Neuronal stem cell (in vitro differentiated cells): ENCODE data around the gene MRC2.
A peak's percentile ranks its signal among the peaks of the same experiment; 100 is the strongest.

Source experiments
- DNase-seq: peaks from one replicate; pipeline ENCODE4 v3.0.0-alpha.2; 2013; ENCODE audit warnings: low spot score
- H2AFZ ChIP-seq: one replicate; pipeline ENCODE4 v1.6.1; 2013; ENCODE audit warnings: mild to moderate bottlenecking, low read length, inconsistent platforms
- H2AK5ac ChIP-seq: 2 replicates; pipeline ENCODE4 v1.6.1; 2013; ENCODE audit warnings: low read depth, mild to moderate bottlenecking, inconsistent platforms, low read length, moderate library complexity, mixed read lengths
- H2BK120ac ChIP-seq: 2 replicates; pipeline ENCODE4 v1.6.1; 2013; ENCODE audit warnings: low read depth, mild to moderate bottlenecking, inconsistent platforms, low read length, moderate library complexity, mixed read lengths
- H2BK12ac ChIP-seq: one replicate; pipeline ENCODE4 v1.6.1; 2013; ENCODE audit warnings: low read length, inconsistent platforms
- H2BK15ac ChIP-seq: 2 replicates; pipeline ENCODE4 v1.6.1; 2013; ENCODE audit warnings: mild to moderate bottlenecking, low read length, inconsistent platforms, mixed read lengths
- H2BK5ac ChIP-seq: one replicate; pipeline ENCODE4 v1.6.1; 2013; ENCODE audit warnings: inconsistent platforms, mild to moderate bottlenecking, low read length, moderate library complexity
- H3K14ac ChIP-seq: one replicate; pipeline ENCODE4 v1.6.1; 2013; ENCODE audit warnings: low read length, inconsistent platforms
- H3K18ac ChIP-seq: 2 replicates; pipeline ENCODE4 v1.6.1; 2013; ENCODE audit warnings: low read length, inconsistent platforms
- H3K23ac ChIP-seq: 2 replicates; pipeline ENCODE4 v1.6.1; 2013; ENCODE audit warnings: low read depth, mild to moderate bottlenecking, mixed read lengths, low read length, inconsistent platforms; ENCODE audit not compliant: poor library complexity
- H3K27ac ChIP-seq: replicated peaks from 3 replicates; pipeline ENCODE4 v1.5.1; 2013; ENCODE audit warnings: low read length, inconsistent platforms
- H3K27me3 ChIP-seq, 3 experiments: 2 replicates each; pipeline ENCODE4 v1.6.1; 2013; ENCODE audit warnings: low read length in 3 of 3, mild to moderate bottlenecking in 2 of 3, inconsistent platforms in 1 of 3, low read depth in 1 of 3, mixed read lengths in 1 of 3, moderate library complexity in 1 of 3; ENCODE audit not compliant: control insufficient read depth in 3 of 3, insufficient read depth in 3 of 3
- H3K36me3 ChIP-seq, 2 donors: replicated peaks in 1 of 2; 2 replicates each; pipeline ENCODE4 v1.6.1; 2013; ENCODE audit warnings: low read length in 2 of 2; ENCODE audit not compliant: control insufficient read depth in 2 of 2, insufficient read depth in 2 of 2
- H3K4ac ChIP-seq: 2 replicates; pipeline ENCODE4 v1.6.1; 2013; ENCODE audit warnings: inconsistent platforms, mild to moderate bottlenecking, low read length, moderate library complexity
- H3K4me1 ChIP-seq, 2 donors: 1 replicate in 1 of 2; 2 replicates in 1 of 2; pipeline ENCODE4 v1.6.1; 2013; ENCODE audit warnings: low read length in 2 of 2, low read depth in 1 of 2; ENCODE audit not compliant: control insufficient read depth in 2 of 2, insufficient read depth in 1 of 2
- H3K4me2 ChIP-seq: one replicate; pipeline ENCODE4 v1.6.1; 2013; ENCODE audit warnings: mild to moderate bottlenecking, low read length, inconsistent platforms; ENCODE audit not compliant: insufficient read depth, poor library complexity, severe bottlenecking
- H3K4me3 ChIP-seq, 2 donors: 2 replicates each; pipeline ENCODE4 v1.5.1; 2013; ENCODE audit warnings: low read length in 2 of 2, mild to moderate bottlenecking in 2 of 2, inconsistent platforms in 1 of 2, moderate library complexity in 1 of 2
- H3K79me1 ChIP-seq: one replicate; pipeline ENCODE4 v1.6.1; 2013; ENCODE audit warnings: low read depth, mild to moderate bottlenecking, inconsistent platforms, low read length, moderate library complexity
- H3K9ac ChIP-seq: one replicate; pipeline ENCODE4 v1.6.1; 2013; ENCODE audit warnings: mild to moderate bottlenecking, low read depth, low read length, inconsistent platforms; ENCODE audit not compliant: poor library complexity
- H3K9me3 ChIP-seq, 2 donors: replicated peaks in 1 of 2; 2 replicates each; pipeline versions ENCODE3 to v1.6.1; 2013; ENCODE audit warnings: low read length in 2 of 2, mild to moderate bottlenecking in 2 of 2, inconsistent platforms in 1 of 2, low read depth in 1 of 2, mixed read lengths in 1 of 2, moderate library complexity in 1 of 2; ENCODE audit not compliant: control insufficient read depth in 2 of 2, insufficient read depth in 1 of 2
- H4K8ac ChIP-seq: one replicate; pipeline ENCODE4 v1.6.1; 2013; ENCODE audit warnings: low read depth, mild to moderate bottlenecking, inconsistent platforms, low read length, moderate library complexity
- H4K91ac ChIP-seq: one replicate; pipeline ENCODE4 v1.6.1; 2013; ENCODE audit warnings: low read length, low read depth, mild to moderate bottlenecking, inconsistent platforms; ENCODE audit not compliant: poor library complexity
- WGBS, 2 donors: extraction: QIAGEN DNeasy Blood & Tissue Kit; methylation state at CpG; one replicate each; pipeline ENCODE4 v1.1.7; 2013; ENCODE audit warnings: missing lambda C conversion rate in 2 of 2, mixed read lengths in 1 of 2; ENCODE audit not compliant: insufficient read length in 2 of 2, insufficient replicate concordance in 1 of 2; ENCODE audit errors: extremely low coverage in 2 of 2; 5-methylcytosine and 5-hydroxymethylcytosine counted together

Gene MRC2

GRCh38 chr17:62615503-62615902 lies 12.0 kb upstream of the MRC2 start:
- H3K4me3 ChIP-seq: no peak overlapping the region
- H3K36me3 ChIP-seq: peaks cover 14 to 54% of the 10 kb centered on the region in 2 donors
- no peak overlapping the region for H2AFZ ChIP-seq
- DNase-seq: no peak
- H2AK5ac ChIP-seq: no peak overlapping the region
- H3K9ac ChIP-seq: no peak overlapping the region
- H3K9me3 ChIP-seq: no peaks in the 10 kb centered on the region
- H4K8ac ChIP-seq: no peak overlapping the region
- no peak overlapping the region for H2BK12ac ChIP-seq
- H3K18ac ChIP-seq: no peak overlapping the region
- no peaks in the 10 kb centered on the region for H3K79me1 ChIP-seq
- H3K4ac ChIP-seq: no peak overlapping the region
- no peak overlapping the region for H3K27ac ChIP-seq
- no CpG with 5 or more reads among the region's 4 CpGs for WGBS, 2 donors
- peaks cover 14 to 27% of the 10 kb centered on the region in 2 donors for H3K4me1 ChIP-seq
- H3K27me3 ChIP-seq: no peaks in the 10 kb centered on the region
- H3K4me2 ChIP-seq: no peak overlapping the region
- H2BK15ac ChIP-seq: no peak overlapping the region
- no peak overlapping the region for H3K14ac ChIP-seq
- H4K91ac ChIP-seq: no peak overlapping the region
- H2BK120ac ChIP-seq: no peak overlapping the region
- H3K23ac ChIP-seq: no peak overlapping the region
- no peak overlapping the region for H2BK5ac ChIP-seq

GRCh38 chr17:62616993-62617893 lies 10.2 kb upstream of the MRC2 start:
- Histone ChIP-seq H3K4me3 (no peak overlapping the region), H4K8ac (no peak overlapping the region), H4K91ac (no peak overlapping the region), H3K36me3 (peaks cover 11 to 36% of the 10 kb centered on the region in 2 donors), H3K4me1 (peaks cover 14 to 27% of the 10 kb centered on the region in 2 donors), H2BK5ac (peak overlapping the region; percentile 55), H3K27ac (peak overlapping the region; percentile 89), H3K79me1 (no peaks in the 10 kb centered on the region), H3K18ac (peak overlapping the region; percentile 86), H2AK5ac (peak overlapping the region; percentile 73), H3K4ac (no peak overlapping the region), H2BK15ac (peak overlapping the region; percentile 52), H3K9ac (peak overlapping the region; percentile 80), H3K9me3 (no peaks in the 10 kb centered on the region), H3K4me2 (no peak overlapping the region), H2BK12ac (no peak overlapping the region), H3K23ac (peak overlapping the region; percentile 2), H2AFZ (no peak overlapping the region), H3K27me3 (no peaks in the 10 kb centered on the region), H3K14ac (peak overlapping the region; percentile 96), H2BK120ac (no peak overlapping the region)
- peak; percentile 51 for DNase-seq
- no CpG with 5 or more reads among the region's 8 CpGs for WGBS, 2 donors

- Histone ChIP-seq H2BK5ac (no peak overlapping the region), H3K79me1 (no peaks in the 10 kb centered on the region), H2AK5ac (no peak overlapping the region), H4K8ac (no peak overlapping the region), H3K23ac (no peak overlapping the region), H2AFZ (no peak overlapping the region), H3K4me2 (no peak overlapping the region), H2BK120ac (no peak overlapping the region), H3K36me3 (peaks cover 11 to 34% of the 10 kb centered on the region in 2 donors), H3K4me3 (no peak overlapping the region), H3K9me3 (no peaks in the 10 kb centered on the region), H3K27me3 (no peaks in the 10 kb centered on the region), H2BK15ac (peak overlapping the region; percentile 52), H3K18ac (peak overlapping the region; percentile 15), H3K27ac (peak overlapping the region; percentile 89), H3K4me1 (peaks cover 14 to 27% of the 10 kb centered on the region in 2 donors), H4K91ac (no peak overlapping the region), H3K9ac (no peak overlapping the region), H3K4ac (no peak overlapping the region), H2BK12ac (no peak overlapping the region), H3K14ac (peak overlapping the region; percentile 0)
- no peak for DNase-seq
- WGBS, 2 donors: no CpG with 5 or more reads among the region's 6 CpGs
These were observed 9.5 kb upstream of the MRC2 start for GRCh38 chr17:62617894-62618472.
